DND-41 (cell line): ENCODE results near the gene FMN1.

Experiments
- ATAC-seq: fragments of 200-7000 bp; cut with Tn5 transposase; 3 replicates; pipeline ENCODE4 v1.9.1; 2021; ENCODE audit warnings: low read depth; ENCODE audit not compliant: insufficient read depth
- DNase-seq: peaks from one replicate; pipeline ENCODE4 v3.0.0-alpha.2; 2020
- H2AFZ ChIP-seq: 2 replicates; pipeline ENCODE4 v1.6.0; 2012; ENCODE audit warnings: low read depth, low read length
- H3K27ac ChIP-seq: 2 replicates; pipeline ENCODE4 v1.5.1; 2012; ENCODE audit warnings: low read length, inconsistent platforms
- H3K27me3 ChIP-seq: fragments of 200-600 bp; sonication (generic); 2 replicates; pipeline ENCODE4 v1.6.0; 2012; ENCODE audit warnings: low read length, mild to moderate bottlenecking, inconsistent platforms; ENCODE audit not compliant: insufficient read depth, poor library complexity
- H3K36me3 ChIP-seq: 2 replicates; pipeline ENCODE4 v1.5.1; 2012; ENCODE audit warnings: low read length, inconsistent platforms; ENCODE audit not compliant: insufficient read depth
- H3K4me1 ChIP-seq: 2 replicates; pipeline ENCODE4 v1.5.1; 2012; ENCODE audit warnings: mild to moderate bottlenecking, low read length; ENCODE audit not compliant: insufficient read depth
- H3K4me2 ChIP-seq: 2 replicates; pipeline ENCODE4 v1.6.0; 2012; ENCODE audit warnings: mild to moderate bottlenecking, moderate library complexity, low read length, inconsistent platforms; ENCODE audit not compliant: insufficient read depth
- H3K4me3 ChIP-seq, 2 experiments: fragments of 200-600 bp in 1 of 2; shearing (Covaris generic) in 1 of 2; 2 replicates each; pipeline ENCODE4 v1.5.1; 2012 to 2016; ENCODE audit warnings: inconsistent platforms in 2 of 2, low read length in 2 of 2, mild to moderate bottlenecking in 2 of 2, low read depth in 1 of 2, moderate library complexity in 1 of 2
- H3K79me2 ChIP-seq: 2 replicates; pipeline ENCODE4 v1.6.0; 2012; ENCODE audit warnings: low read length, inconsistent platforms; ENCODE audit not compliant: insufficient read depth
- H3K9ac ChIP-seq: 2 replicates; pipeline ENCODE4 v1.6.0; 2012; ENCODE audit warnings: low read depth, mild to moderate bottlenecking, inconsistent platforms, low read length, moderate library complexity
- H3K9me3 ChIP-seq: 2 replicates; pipeline ENCODE4 v1.5.1; 2012; ENCODE audit warnings: low read length, moderate library complexity, mild to moderate bottlenecking, inconsistent platforms; ENCODE audit not compliant: insufficient read depth, severe bottlenecking
- H4K20me1 ChIP-seq: 2 replicates; pipeline ENCODE4 v1.6.0; 2012; ENCODE audit warnings: low read length; ENCODE audit not compliant: insufficient read depth
- EZH2 ChIP-seq: IDR thresholded peaks from 3 replicates; pipeline ENCODE4 v1.6.1; 2012; ENCODE audit warnings: borderline replicate concordance, low read depth, mild to moderate bottlenecking, moderate library complexity, low read length, inconsistent platforms; ENCODE audit not compliant: severe bottlenecking
- TF ChIP-seq, protein P1 (sequence below): IDR thresholded peaks from 2 replicates; pipeline ENCODE4 v1.5.1; 2012; ENCODE audit warnings: borderline replicate concordance, low read length, moderate library complexity, mild to moderate bottlenecking; ENCODE audit not compliant: poor library complexity, severe bottlenecking; ENCODE audit errors: extremely low read depth

FMN1 gene

GRCh38 chr15:33182278-33182905 is 12.1 kb downstream of the FMN1 start:
- ATAC-seq (no peak), DNase-seq (no peak)
- Histone ChIP-seq H3K9me3 (no peaks in the 10 kb centered on the region), H3K4me1 (no peaks in the 10 kb centered on the region), H4K20me1 (no peaks in the 10 kb centered on the region), H3K9ac (no peak overlapping the region), H3K36me3 (no peaks in the 10 kb centered on the region), H2AFZ (no peak overlapping the region), H3K4me2 (no peak overlapping the region), H3K4me3 (no peak overlapping the region), H3K27me3 (no peaks in the 10 kb centered on the region), H3K27ac (no peak overlapping the region), H3K79me2 (no peaks in the 10 kb centered on the region)
- TF ChIP-seq, protein P1, sequence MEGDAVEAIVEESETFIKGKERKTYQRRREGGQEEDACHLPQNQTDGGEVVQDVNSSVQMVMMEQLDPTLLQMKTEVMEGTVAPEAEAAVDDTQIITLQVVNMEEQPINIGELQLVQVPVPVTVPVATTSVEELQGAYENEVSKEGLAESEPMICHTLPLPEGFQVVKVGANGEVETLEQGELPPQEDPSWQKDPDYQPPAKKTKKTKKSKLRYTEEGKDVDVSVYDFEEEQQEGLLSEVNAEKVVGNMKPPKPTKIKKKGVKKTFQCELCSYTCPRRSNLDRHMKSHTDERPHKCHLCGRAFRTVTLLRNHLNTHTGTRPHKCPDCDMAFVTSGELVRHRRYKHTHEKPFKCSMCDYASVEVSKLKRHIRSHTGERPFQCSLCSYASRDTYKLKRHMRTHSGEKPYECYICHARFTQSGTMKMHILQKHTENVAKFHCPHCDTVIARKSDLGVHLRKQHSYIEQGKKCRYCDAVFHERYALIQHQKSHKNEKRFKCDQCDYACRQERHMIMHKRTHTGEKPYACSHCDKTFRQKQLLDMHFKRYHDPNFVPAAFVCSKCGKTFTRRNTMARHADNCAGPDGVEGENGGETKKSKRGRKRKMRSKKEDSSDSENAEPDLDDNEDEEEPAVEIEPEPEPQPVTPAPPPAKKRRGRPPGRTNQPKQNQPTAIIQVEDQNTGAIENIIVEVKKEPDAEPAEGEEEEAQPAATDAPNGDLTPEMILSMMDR, result no peak
- TF ChIP-seq EZH2, result no peak

DNA sequence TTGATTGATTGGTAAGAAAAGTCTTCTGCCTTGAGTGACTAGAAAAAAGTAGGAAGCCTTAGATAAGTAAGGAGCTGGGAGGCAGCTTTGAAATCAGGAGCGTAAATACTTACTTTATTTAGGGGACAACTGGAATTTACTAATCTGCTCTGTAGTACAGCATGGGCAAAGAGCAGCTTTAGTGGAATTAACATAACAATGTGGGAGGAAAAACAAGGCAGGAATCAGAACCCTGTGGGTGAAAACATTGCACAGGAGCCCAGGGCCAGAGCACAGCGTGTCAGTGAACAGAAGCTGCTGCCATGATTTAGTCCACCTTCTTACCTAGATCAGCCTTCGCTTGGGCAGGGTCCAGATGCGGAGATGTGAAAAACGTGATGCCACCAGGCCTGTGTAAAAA is 14.6 kb downstream of the FMN1 start:
- H3K27ac ChIP-seq, result no peak overlapping the region
- H3K79me2 ChIP-seq, result no peaks in the 10 kb centered on the region
- no peaks in the 10 kb centered on the region for H3K27me3 ChIP-seq
- no peak overlapping the region for H3K4me3 ChIP-seq
- no peak overlapping the region for H3K4me2 ChIP-seq
- H3K9ac ChIP-seq, result no peak overlapping the region
- H3K4me1 ChIP-seq, result no peaks in the 10 kb centered on the region
- H3K9me3 ChIP-seq, result no peaks in the 10 kb centered on the region
- DNase-seq (no peak), ATAC-seq (no peak)
- no peaks in the 10 kb centered on the region for H3K36me3 ChIP-seq
- H2AFZ ChIP-seq, result no peak overlapping the region
- TF ChIP-seq, protein P1, result no peak
- no peak for TF ChIP-seq EZH2
- no peaks in the 10 kb centered on the region for H4K20me1 ChIP-seq

DNA sequence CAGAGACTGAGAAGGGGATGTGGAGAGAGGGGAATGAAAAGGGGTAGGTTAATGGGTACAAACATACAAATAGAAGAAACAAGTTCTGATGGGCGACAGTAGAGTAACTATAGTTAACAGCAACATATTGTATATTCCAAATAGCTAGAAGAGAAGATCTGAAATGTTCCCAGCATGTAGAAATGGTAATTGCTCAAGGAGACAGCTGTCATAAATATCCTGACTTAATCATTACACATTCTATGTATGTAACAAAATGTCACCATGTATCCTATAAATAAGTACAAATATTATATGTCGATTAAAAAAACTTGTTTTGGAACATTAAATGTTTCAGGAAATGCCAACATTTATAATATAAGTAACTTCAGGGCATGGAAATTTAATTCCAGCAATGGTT is 23.3 kb downstream of the FMN1 start:
- Histone ChIP-seq H3K9ac (no peak overlapping the region), H3K4me1 (no peaks in the 10 kb centered on the region), H4K20me1 (no peaks in the 10 kb centered on the region), H3K9me3 (no peaks in the 10 kb centered on the region), H3K36me3 (no peaks in the 10 kb centered on the region), H3K4me3 (no peak overlapping the region), H3K27me3 (no peaks in the 10 kb centered on the region), H3K4me2 (no peak overlapping the region), H3K27ac (no peak overlapping the region), H2AFZ (no peak overlapping the region), H3K79me2 (no peaks in the 10 kb centered on the region)
- ATAC-seq, result no peak
- TF ChIP-seq EZH2, result no peak
- TF ChIP-seq, protein P1, result no peak
- no peak for DNase-seq
